Lower lobe of right lung (tissue), 2 donors: ENCODE data around the gene OCA2. TPM values are rescaled to one million over a fixed set of nuclear protein-coding genes. Genes with fewer than 3 reads are reported as not detected.

Source experiments
- ATAC-seq, 2 donors: fragments of 200-7000 bp; cut with Tn5 transposase; one replicate each; pipeline ENCODE4 v1.9.1; 2020 to 2022; ENCODE audit warnings: mild to moderate bottlenecking in 2 of 2, moderate library complexity in 2 of 2
- DNase-seq: peaks from one replicate; pipeline ENCODE4 v3.0.0-alpha.2; 2020
- H3K27ac ChIP-seq: fragments of 200-600 bp; one replicate; pipeline ENCODE4 v1.8.0; 2022
- H3K27me3 ChIP-seq: fragments of 200-600 bp; one replicate; pipeline ENCODE4 v1.8.0; 2022; ENCODE audit warnings: low read depth
- H3K36me3 ChIP-seq: fragments of 200-600 bp; one replicate; pipeline ENCODE4 v1.8.0; 2022; ENCODE audit warnings: mild to moderate bottlenecking
- H3K4me1 ChIP-seq: fragments of 200-600 bp; one replicate; pipeline ENCODE4 v1.8.0; 2022
- H3K4me3 ChIP-seq: fragments of 200-600 bp; one replicate; pipeline ENCODE4 v1.8.0; 2022; ENCODE audit warnings: mild to moderate bottlenecking
- H3K9me3 ChIP-seq: fragments of 200-600 bp; one replicate; pipeline ENCODE4 v1.8.0; 2022
- CTCF ChIP-seq: fragments of 200-600 bp; IDR thresholded peaks from one replicate; pipeline ENCODE4 v1.8.0; 2022; ENCODE audit warnings: antibody characterized with exemption, mild to moderate bottlenecking
- intact Hi-C: fragments of 100-400 bp; cut with DNase I; formaldehyde crosslinking; loops from one replicate; pipeline ENCODE4 v1.11.0; 2022
- total RNA-seq: library from RNA; stranded (reverse); fragmentation: NEBNext Ultra II Directional; extraction: Animal tissue kit (Norgen Biotek cat#: 25700); gene quantifications from one replicate; pipeline ENCODE4 v1.2.1, GENCODE V29; 2021
- donor health status: DM: no; HTN: yes; CAD: no; lungs with severe emphysema.

Gene OCA2
- total RNA-seq, 1 donor from 2014 or later = 1.2 TPM

- Histone ChIP-seq H3K4me1 (no peaks in the 10 kb centered on the region), H3K4me3 (no peak overlapping the region), H3K27ac (no peak overlapping the region), H3K9me3 (no peaks in the 10 kb centered on the region), H3K36me3 (no peaks in the 10 kb centered on the region), H3K27me3 (no peaks in the 10 kb centered on the region)
- DNase-seq (no peak), ATAC-seq (no peak)
- intact Hi-C loops = no loop called here
- no peak for TF ChIP-seq CTCF
These were observed 78.5 kb downstream of the OCA2 start for GRCh38 chr15:28020644-28021043.

GRCh38 chr15:28019594-28020309 is 79.4 kb downstream of the OCA2 start:
- TF ChIP-seq CTCF = no peak
- intact Hi-C loops = no loop called here
- H3K4me3 ChIP-seq = no peak overlapping the region
- no peaks in the 10 kb centered on the region for H3K36me3 ChIP-seq
- H3K9me3 ChIP-seq = no peaks in the 10 kb centered on the region
- ATAC-seq = no peak
- no peaks in the 10 kb centered on the region for H3K27me3 ChIP-seq
- no peaks in the 10 kb centered on the region for H3K4me1 ChIP-seq
- H3K27ac ChIP-seq = no peak overlapping the region
- no peak for DNase-seq

- DNase-seq (no peak), ATAC-seq (no peak)
- no peak for TF ChIP-seq CTCF
- Histone ChIP-seq H3K27me3 (no peaks in the 10 kb centered on the region), H3K4me3 (no peak overlapping the region), H3K4me1 (no peaks in the 10 kb centered on the region), H3K36me3 (no peaks in the 10 kb centered on the region), H3K27ac (no peak overlapping the region), H3K9me3 (no peaks in the 10 kb centered on the region)
- intact Hi-C loops = no loop called here
These were observed 80.6 kb downstream of the OCA2 start for GRCh38 chr15:28018291-28019044.

- no peak for TF ChIP-seq CTCF
- H3K36me3 ChIP-seq = no peaks in the 10 kb centered on the region
- H3K27me3 ChIP-seq = no peaks in the 10 kb centered on the region
- intact Hi-C loops = no loop called here
- no peak overlapping the region for H3K4me3 ChIP-seq
- ATAC-seq (no peak), DNase-seq (no peak)
- H3K4me1 ChIP-seq = no peaks in the 10 kb centered on the region
- no peak overlapping the region for H3K27ac ChIP-seq
- no peaks in the 10 kb centered on the region for H3K9me3 ChIP-seq
These were observed 81.6 kb downstream of the OCA2 start for GRCh38 chr15:28017423-28017924.

- H3K27me3 ChIP-seq = no peaks in the 10 kb centered on the region
- H3K27ac ChIP-seq = no peak overlapping the region
- ATAC-seq (no peak), DNase-seq (no peak)
- no peaks in the 10 kb centered on the region for H3K4me1 ChIP-seq
- intact Hi-C loops = no loop called here
- TF ChIP-seq CTCF = no peak
- no peak overlapping the region for H3K4me3 ChIP-seq
- H3K36me3 ChIP-seq = no peaks in the 10 kb centered on the region
- no peaks in the 10 kb centered on the region for H3K9me3 ChIP-seq
These were observed 83.3 kb downstream of the OCA2 start for GRCh38 chr15:28015855-28016254.
